GM23338 (cell line): ENCODE data around the gene FRY. TPM values are rescaled to one million over a fixed set of nuclear protein-coding genes. Genes with fewer than 3 reads are reported as not detected.

Source experiments
- ATAC-seq: fragments of 200-7000 bp; cut with Tn5 transposase; 3 replicates; pipeline ENCODE4 v1.9.1; 2020
- DNase-seq: peaks from one replicate; pipeline ENCODE4 v3.0.0-alpha.2; 2015; ENCODE audit warnings: low spot score
- H2AFZ ChIP-seq: fragments of 200-600 bp; sonication (generic); 2 replicates; pipeline ENCODE4 v1.8.0; 2016; ENCODE audit warnings: antibody characterized with exemption, mild to moderate bottlenecking, moderate library complexity
- H3F3A ChIP-seq: fragments of 200-600 bp; sonication (generic); replicated peaks from 2 replicates; pipeline ENCODE4 v1.8.0; 2017; ENCODE audit warnings: antibody characterized with exemption, mixed run types, low read depth
- H3K27ac ChIP-seq: fragments of 200-600 bp; sonication (generic); 2 replicates; pipeline ENCODE4 v1.6.1; 2016; ENCODE audit warnings: low read depth
- H3K27me3 ChIP-seq: fragments of 200-600 bp; sonication (generic); 2 replicates; pipeline ENCODE4 v1.8.0; 2016; ENCODE audit warnings: mild to moderate bottlenecking, mixed run types, moderate library complexity; ENCODE audit not compliant: insufficient read depth
- H3K36me3 ChIP-seq: fragments of 200-600 bp; sonication (generic); 2 replicates; pipeline ENCODE4 v1.8.0; 2016; ENCODE audit warnings: mild to moderate bottlenecking; ENCODE audit not compliant: insufficient read depth
- H3K4me1 ChIP-seq: fragments of 200-600 bp; sonication (generic); 2 replicates; pipeline ENCODE4 v1.8.0; 2016; ENCODE audit warnings: mild to moderate bottlenecking, moderate library complexity; ENCODE audit not compliant: insufficient read depth
- H3K4me2 ChIP-seq: fragments of 200-600 bp; sonication (generic); 2 replicates; pipeline ENCODE4 v1.7.1; 2017; ENCODE audit warnings: mixed run types
- H3K4me3 ChIP-seq: fragments of 200-600 bp; sonication (generic); 2 replicates; pipeline ENCODE4 v1.6.1; 2016; ENCODE audit warnings: mixed run types
- H3K79me2 ChIP-seq: fragments of 200-600 bp; sonication (generic); replicated peaks from 2 replicates; pipeline ENCODE4 v1.8.0; 2017; ENCODE audit warnings: mild to moderate bottlenecking; ENCODE audit not compliant: insufficient read depth
- H3K9me2 ChIP-seq: fragments of 200-600 bp; sonication (generic); 2 replicates; pipeline ENCODE4 v1.8.0; 2017; ENCODE audit not compliant: insufficient read depth
- H4K20me1 ChIP-seq: fragments of 200-600 bp; sonication (generic); replicated peaks from 2 replicates; pipeline ENCODE4 v1.8.0; 2017; ENCODE audit warnings: mild to moderate bottlenecking; ENCODE audit not compliant: insufficient read depth
- H3K27ac Mint-ChIP-seq: 2 replicates; pipeline ENCODE4 v1.8.0; 2020; ENCODE audit warnings: inconsistent platforms, mild to moderate bottlenecking, moderate library complexity, mixed read lengths
- H3K27me3 Mint-ChIP-seq: 3 replicates; pipeline ENCODE4 v1.8.0; 2022; ENCODE audit warnings: low read depth, mild to moderate bottlenecking, moderate library complexity, mixed read lengths, inconsistent platforms; ENCODE audit not compliant: insufficient read depth, poor library complexity
- H3K36me3 Mint-ChIP-seq: 3 replicates; pipeline ENCODE4 v1.8.0; 2021; ENCODE audit warnings: low read depth, mild to moderate bottlenecking, inconsistent platforms, moderate library complexity, mixed read lengths
- H3K4me1 Mint-ChIP-seq: 3 replicates; pipeline ENCODE4 v1.8.0; 2020; ENCODE audit warnings: mild to moderate bottlenecking, inconsistent platforms, mixed read lengths
- H3K4me3 Mint-ChIP-seq: 3 replicates; pipeline ENCODE4 v1.8.0; 2021; ENCODE audit warnings: moderate library complexity, mild to moderate bottlenecking, inconsistent platforms, mixed read lengths
- H3K9me3 Mint-ChIP-seq: 3 replicates; pipeline ENCODE4 v1.8.0; 2020; ENCODE audit warnings: moderate library complexity, mild to moderate bottlenecking, inconsistent platforms, mixed read lengths
- CREB1 ChIP-seq: fragments of 250-450 bp; sonication (Bioruptor Pico); IDR thresholded peaks from 2 replicates; pipeline ENCODE4 v1.5.0; 2020; ENCODE audit warnings: low read depth, mild to moderate bottlenecking, moderate library complexity
- EZH2 ChIP-seq: fragments of 200-600 bp; sonication (generic); IDR thresholded peaks from one replicate; pipeline ENCODE4 v1.8.0; 2017; ENCODE audit warnings: antibody characterized with exemption, mild to moderate bottlenecking, low read depth; ENCODE audit not compliant: unreplicated experiment
- EZH2phosphoT487 ChIP-seq: fragments of 200-600 bp; sonication (generic); IDR thresholded peaks from one replicate; pipeline ENCODE4 v1.8.1; 2018; ENCODE audit warnings: antibody characterized with exemption; ENCODE audit not compliant: unreplicated experiment
- NANOG ChIP-seq: IDR thresholded peaks from 2 replicates; pipeline ENCODE4 v1.6.1; 2016; ENCODE audit warnings: antibody characterized with exemption, borderline replicate concordance
- POLR2AphosphoS5 ChIP-seq: IDR thresholded peaks from 2 replicates; pipeline ENCODE4 v1.6.1; 2016; ENCODE audit warnings: antibody characterized with exemption, low read depth
- REST ChIP-seq: IDR thresholded peaks from one replicate; pipeline ENCODE4 v1.6.1; 2018; ENCODE audit warnings: antibody characterized with exemption; ENCODE audit not compliant: unreplicated experiment
- ZNF331 ChIP-seq: fragments of 250-450 bp; sonication (Bioruptor Pico); IDR thresholded peaks from 2 replicates; pipeline ENCODE4 v1.5.0; 2020; ENCODE audit warnings: low read depth, mild to moderate bottlenecking, moderate library complexity
- ZNF462 ChIP-seq: fragments of 250-450 bp; sonication (Bioruptor Pico); IDR thresholded peaks from 2 replicates; pipeline ENCODE4 v1.5.0; 2020; ENCODE audit warnings: mild to moderate bottlenecking, moderate library complexity
- polyA plus RNA-seq: library from polyadenylated mRNA; unstranded; fragments of >200 nt; fragmentation: Nextera tagmentation; extraction: Ambion mirVana; gene quantifications from 2 replicates; pipeline ENCODE4 v1.2.1, GENCODE V29; 2016
- total RNA-seq: library from RNA; depleted of rRNA; stranded (reverse); fragments of >200 nt; shearing (Covaris generic); gene quantifications from 2 replicates; pipeline ENCODE4 v1.2.3, GENCODE V29; 2014
- TF ChIP-seq, protein P1 (sequence below): IDR thresholded peaks from 2 replicates; pipeline ENCODE4 v1.6.1; 2016; ENCODE audit warnings: antibody characterized with exemption
- TF ChIP-seq, protein P2 (sequence below), 2 experiments: fragments of 200-600 bp in 1 of 2; sonication (generic) in 1 of 2; conservative IDR thresholded peaks; 2 replicates each; pipeline versions ENCODE4 v1.5.1 to v1.6.1; 2016 to 2017; ENCODE audit warnings: antibody characterized with exemption in 2 of 2, low read depth in 2 of 2, mild to moderate bottlenecking in 2 of 2, moderate library complexity in 1 of 2

FRY gene
- total and polyA plus RNA-seq, 2 experiments from 2014 or later, result 2.4 to 10.1 TPM

- no peak for TF ChIP-seq ZNF462
- TF ChIP-seq EZH2, result no peak
- no peak for TF ChIP-seq POLR2AphosphoS5
- TF ChIP-seq EZH2phosphoT487, result no peak
- TF ChIP-seq, protein P1, sequence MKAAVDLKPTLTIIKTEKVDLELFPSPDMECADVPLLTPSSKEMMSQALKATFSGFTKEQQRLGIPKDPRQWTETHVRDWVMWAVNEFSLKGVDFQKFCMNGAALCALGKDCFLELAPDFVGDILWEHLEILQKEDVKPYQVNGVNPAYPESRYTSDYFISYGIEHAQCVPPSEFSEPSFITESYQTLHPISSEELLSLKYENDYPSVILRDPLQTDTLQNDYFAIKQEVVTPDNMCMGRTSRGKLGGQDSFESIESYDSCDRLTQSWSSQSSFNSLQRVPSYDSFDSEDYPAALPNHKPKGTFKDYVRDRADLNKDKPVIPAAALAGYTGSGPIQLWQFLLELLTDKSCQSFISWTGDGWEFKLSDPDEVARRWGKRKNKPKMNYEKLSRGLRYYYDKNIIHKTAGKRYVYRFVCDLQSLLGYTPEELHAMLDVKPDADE, result no peak
- TF ChIP-seq, protein P2, sequence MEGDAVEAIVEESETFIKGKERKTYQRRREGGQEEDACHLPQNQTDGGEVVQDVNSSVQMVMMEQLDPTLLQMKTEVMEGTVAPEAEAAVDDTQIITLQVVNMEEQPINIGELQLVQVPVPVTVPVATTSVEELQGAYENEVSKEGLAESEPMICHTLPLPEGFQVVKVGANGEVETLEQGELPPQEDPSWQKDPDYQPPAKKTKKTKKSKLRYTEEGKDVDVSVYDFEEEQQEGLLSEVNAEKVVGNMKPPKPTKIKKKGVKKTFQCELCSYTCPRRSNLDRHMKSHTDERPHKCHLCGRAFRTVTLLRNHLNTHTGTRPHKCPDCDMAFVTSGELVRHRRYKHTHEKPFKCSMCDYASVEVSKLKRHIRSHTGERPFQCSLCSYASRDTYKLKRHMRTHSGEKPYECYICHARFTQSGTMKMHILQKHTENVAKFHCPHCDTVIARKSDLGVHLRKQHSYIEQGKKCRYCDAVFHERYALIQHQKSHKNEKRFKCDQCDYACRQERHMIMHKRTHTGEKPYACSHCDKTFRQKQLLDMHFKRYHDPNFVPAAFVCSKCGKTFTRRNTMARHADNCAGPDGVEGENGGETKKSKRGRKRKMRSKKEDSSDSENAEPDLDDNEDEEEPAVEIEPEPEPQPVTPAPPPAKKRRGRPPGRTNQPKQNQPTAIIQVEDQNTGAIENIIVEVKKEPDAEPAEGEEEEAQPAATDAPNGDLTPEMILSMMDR (conservative IDR thresholded peaks at IDR 0.05; ENCODE audit: low read depth in 2 of 2), result no peak
Measured at GRCh38 chr13:32195713-32196112, 164.1 kb downstream of the FRY start (continued).

- H3K27me3 Mint-ChIP-seq, result peaks cover 1% of the 10 kb centered on the region
- Histone ChIP-seq H3F3A (no peaks in the 10 kb centered on the region), H3K4me3 (no peak overlapping the region), H3K4me1 (no peaks in the 10 kb centered on the region), H3K27ac (no peak overlapping the region), H2AFZ (no peak overlapping the region), H4K20me1 (no peaks in the 10 kb centered on the region), H3K9me2 (0 out of 2 replicates have a peak, but pooled peaks cover 3% of the 10 kb centered on the region), H3K27me3 (no peaks in the 10 kb centered on the region), H3K4me2 (no peak overlapping the region), H3K79me2 (no peaks in the 10 kb centered on the region), H3K36me3 (no peaks in the 10 kb centered on the region)
- no peak overlapping the region for H3K4me3 Mint-ChIP-seq
- ATAC-seq, result no peak
- H3K4me1 Mint-ChIP-seq, result peaks cover 2% of the 10 kb centered on the region; the same call in 1 of the 3 replicates
- no peaks in the 10 kb centered on the region for H3K9me3 Mint-ChIP-seq
- H3K27ac Mint-ChIP-seq, result no peak overlapping the region
- H3K36me3 Mint-ChIP-seq, result no peaks in the 10 kb centered on the region
- DNase-seq, result no peak
- TF ChIP-seq REST, result no peak
- no peak for TF ChIP-seq ZNF331 (CRISPR knock-in tag)
- TF ChIP-seq CREB1 (CRISPR knock-in tag), result no peak
- TF ChIP-seq NANOG, result no peak
- TF ChIP-seq, protein P2 (conservative IDR thresholded peaks at IDR 0.05; ENCODE audit: low read depth in 2 of 2), result no peak
- no peak for TF ChIP-seq EZH2phosphoT487
Measured at GRCh38 chr13:32199168-32199567, 167.6 kb downstream of the FRY start.
